Liver (tissue), 9 donors: ENCODE measurements around the gene SMYD2. TPM values are rescaled to one million over a fixed set of nuclear protein-coding genes. Genes with fewer than 3 reads are reported as not detected.

Source experiments
- DNase-seq: peaks from one replicate; pipeline ENCODE4 v3.0.0-alpha.2; 2017; ENCODE audit warnings: low spot score
- H3K27ac ChIP-seq, 2 donors: one replicate each; pipeline ENCODE4 v1.7.0; 2013; ENCODE audit warnings: inconsistent platforms in 2 of 2, low read length in 2 of 2, control low read depth in 1 of 2, low read depth in 1 of 2, mild to moderate bottlenecking in 1 of 2
- H3K27me3 ChIP-seq, 4 donors: one replicate each; pipeline versions ENCODE4 v1.6.1 to v1.7.0; 2013; ENCODE audit warnings: low read length in 3 of 4, inconsistent platforms in 1 of 4, mild to moderate bottlenecking in 1 of 4, moderate library complexity in 1 of 4; ENCODE audit not compliant: control insufficient read depth in 4 of 4, insufficient read depth in 4 of 4
- H3K36me3 ChIP-seq, 4 donors: one replicate each; pipeline versions ENCODE4 v1.6.1 to v1.7.0; 2013; ENCODE audit warnings: low read length in 3 of 4, mild to moderate bottlenecking in 3 of 4, low read depth in 1 of 4, moderate library complexity in 1 of 4; ENCODE audit not compliant: control insufficient read depth in 4 of 4, insufficient read depth in 3 of 4
- H3K4me1 ChIP-seq, 4 donors: one replicate each; pipeline versions ENCODE4 v1.6.1 to v1.7.0; 2013; ENCODE audit warnings: low read length in 3 of 4, mild to moderate bottlenecking in 3 of 4, moderate library complexity in 1 of 4; ENCODE audit not compliant: control insufficient read depth in 4 of 4, insufficient read depth in 4 of 4
- H3K4me3 ChIP-seq, 3 donors: one replicate each; pipeline versions ENCODE4 v1.6.1 to v1.7.0; 2013; ENCODE audit warnings: low read length in 3 of 3, control low read depth in 1 of 3, low read depth in 1 of 3, mild to moderate bottlenecking in 1 of 3
- H3K9ac ChIP-seq, 2 donors: one replicate each; pipeline ENCODE4 v1.7.0; 2013; ENCODE audit warnings: low read length in 2 of 2, mild to moderate bottlenecking in 2 of 2, moderate library complexity in 2 of 2, control low read depth in 1 of 2, low read depth in 1 of 2
- H3K9me3 ChIP-seq, 4 donors: one replicate each; pipeline versions ENCODE4 v1.6.1 to v1.7.0; 2013; ENCODE audit warnings: low read length in 3 of 4; ENCODE audit not compliant: control insufficient read depth in 4 of 4
- EGR1 ChIP-seq, 2 donors: IDR thresholded peaks; 2 replicates each; pipeline ENCODE4 v1.6.1; 2016 to 2018; ENCODE audit warnings: antibody characterized with exemption in 2 of 2, low read depth in 2 of 2
- FOXA1 ChIP-seq: IDR thresholded peaks from 2 replicates; pipeline ENCODE4 v1.6.1; 2016; ENCODE audit warnings: antibody characterized with exemption
- FOXA2 ChIP-seq: IDR thresholded peaks from 2 replicates; pipeline ENCODE4 v1.6.1; 2016; ENCODE audit warnings: antibody characterized with exemption
- GABPA ChIP-seq, 2 donors: IDR thresholded peaks in 1 of 2; conservative IDR thresholded peaks in 1 of 2; 2 replicates each; pipeline ENCODE4 v1.6.1; 2016; ENCODE audit warnings: antibody characterized with exemption in 2 of 2, mild to moderate bottlenecking in 1 of 2, moderate library complexity in 1 of 2
- HNF4A ChIP-seq, 2 donors: conservative IDR thresholded peaks; 2 replicates each; pipeline ENCODE4 v1.6.1; 2016; ENCODE audit warnings: antibody characterized with exemption in 2 of 2, mild to moderate bottlenecking in 2 of 2
- JUND ChIP-seq, 2 donors: IDR thresholded peaks; 2 replicates each; pipeline ENCODE4 v1.6.1; 2016; ENCODE audit warnings: antibody characterized with exemption in 2 of 2
- NR2F2 ChIP-seq: IDR thresholded peaks from 2 replicates; pipeline ENCODE4 v1.6.1; 2016; ENCODE audit warnings: antibody characterized with exemption
- RAD21 ChIP-seq, 2 donors: IDR thresholded peaks; 2 replicates each; pipeline ENCODE4 v1.6.1; 2016; ENCODE audit warnings: antibody characterized with exemption in 2 of 2, mild to moderate bottlenecking in 2 of 2
- REST ChIP-seq: IDR thresholded peaks from 2 replicates; pipeline ENCODE4 v1.6.1; 2016; ENCODE audit warnings: antibody characterized with exemption, mild to moderate bottlenecking
- RXRA ChIP-seq, 2 donors: IDR thresholded peaks; 2 replicates each; pipeline ENCODE4 v1.6.1; 2017 to 2018; ENCODE audit warnings: antibody characterized with exemption in 2 of 2, mild to moderate bottlenecking in 1 of 2
- SP1 ChIP-seq: IDR thresholded peaks from 2 replicates; pipeline ENCODE4 v1.6.1; 2018; ENCODE audit warnings: antibody characterized with exemption, mild to moderate bottlenecking
- TAF1 ChIP-seq: conservative IDR thresholded peaks from 2 replicates; pipeline ENCODE4 v1.6.1; 2016; ENCODE audit warnings: antibody characterized with exemption, mild to moderate bottlenecking
- WGBS: extraction: QIAGEN DNeasy Blood & Tissue Kit; methylation state at CpG from one replicate; pipeline ENCODE4 v1.1.7; 2013; 5-methylcytosine and 5-hydroxymethylcytosine counted together
- polyA plus RNA-seq, 2 donors: library from polyadenylated mRNA; stranded (reverse) in 1 of 2; unstranded in 1 of 2; fragments of 200-250 nt in 1 of 2; fragments of >200 nt in 1 of 2; fragmentation: Nextera tagmentation in 1 of 2; extraction: Ambion mirVana in 1 of 2; gene quantifications; one replicate each; pipeline versions ENCODE4 v1.2.1 to v1.2.3, GENCODE V29; 2013 to 2015
- total RNA-seq, 2 donors: library from RNA; depleted of rRNA; stranded (reverse); fragments of >200 nt; gene quantifications; one replicate each; pipeline ENCODE4 v1.2.3, GENCODE V29; 2014
- TF ChIP-seq, protein P1 (sequence below): fragments of 150-350 bp; IDR thresholded peaks from 2 replicates; pipeline ENCODE4 v1.5.1; 2017; ENCODE audit warnings: improper control_type of control experiment, low read depth, low read length; ENCODE audit not compliant: missing input control
- TF ChIP-seq, protein P2 (sequence below): IDR thresholded peaks from 2 replicates; pipeline ENCODE4 v1.6.1; 2016; ENCODE audit warnings: antibody characterized with exemption
- TF ChIP-seq, protein P3 (sequence below): IDR thresholded peaks from 2 replicates; pipeline ENCODE4 v1.6.1; 2016; ENCODE audit warnings: antibody characterized with exemption
- TF ChIP-seq, protein P4 (sequence below): IDR thresholded peaks from 2 replicates; pipeline ENCODE4 v1.6.1; 2016; ENCODE audit warnings: antibody characterized with exemption
- donor health status: healthy.
- donor health status: healthy.
- donor health status: healthy.
- donor health status: healthy.
- donor health status: healthy.

Gene SMYD2
- total and polyA plus RNA-seq, 4 donors: 11.9 to 20.2 (median 17.2) TPM

DNA sequence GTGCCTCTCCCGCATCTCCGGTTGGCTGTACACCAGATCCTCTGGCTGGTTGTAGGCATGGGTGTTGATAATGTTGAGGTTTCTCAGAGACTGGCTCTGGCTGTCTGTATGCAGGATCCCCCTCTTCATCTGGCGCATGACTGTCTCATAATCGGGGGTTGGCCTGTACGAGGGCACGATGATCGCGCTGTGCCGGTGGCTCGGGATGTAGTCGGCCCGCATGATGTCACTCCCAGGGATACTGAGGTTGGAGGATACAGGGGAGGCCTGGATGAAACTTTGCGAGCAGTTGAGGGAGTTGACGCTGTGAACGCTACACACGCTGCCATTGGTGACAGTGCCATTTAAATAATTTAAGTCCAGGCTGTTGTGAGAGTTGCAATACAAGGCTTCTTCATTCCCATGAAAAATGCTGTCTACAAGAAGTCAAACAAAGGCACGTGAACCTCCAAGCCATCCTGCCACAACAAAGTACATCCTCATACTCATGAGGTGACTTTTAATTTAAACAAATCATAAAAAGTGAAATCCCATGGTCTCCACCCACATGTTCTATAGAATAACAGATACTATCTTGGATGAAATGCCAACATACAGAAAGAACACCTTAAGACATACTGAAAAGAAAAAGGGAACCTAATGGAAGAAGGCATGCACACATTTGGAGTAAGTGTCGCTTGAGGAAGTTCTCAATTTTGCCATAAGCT lies 103.6 kb downstream of the SMYD2 start:
- Histone ChIP-seq H3K27ac (no peak overlapping the region), H3K4me1 (no peaks in the 10 kb centered on the region), H3K4me3 (no peak overlapping the region), H3K9me3 (no peaks in the 10 kb centered on the region), H3K36me3 (no peaks in the 10 kb centered on the region), H3K9ac (no peak overlapping the region), H3K27me3 (no peaks in the 10 kb centered on the region)
- DNase-seq: no peak
- no peak for TF ChIP-seq FOXA1
- TF ChIP-seq, protein P1, sequence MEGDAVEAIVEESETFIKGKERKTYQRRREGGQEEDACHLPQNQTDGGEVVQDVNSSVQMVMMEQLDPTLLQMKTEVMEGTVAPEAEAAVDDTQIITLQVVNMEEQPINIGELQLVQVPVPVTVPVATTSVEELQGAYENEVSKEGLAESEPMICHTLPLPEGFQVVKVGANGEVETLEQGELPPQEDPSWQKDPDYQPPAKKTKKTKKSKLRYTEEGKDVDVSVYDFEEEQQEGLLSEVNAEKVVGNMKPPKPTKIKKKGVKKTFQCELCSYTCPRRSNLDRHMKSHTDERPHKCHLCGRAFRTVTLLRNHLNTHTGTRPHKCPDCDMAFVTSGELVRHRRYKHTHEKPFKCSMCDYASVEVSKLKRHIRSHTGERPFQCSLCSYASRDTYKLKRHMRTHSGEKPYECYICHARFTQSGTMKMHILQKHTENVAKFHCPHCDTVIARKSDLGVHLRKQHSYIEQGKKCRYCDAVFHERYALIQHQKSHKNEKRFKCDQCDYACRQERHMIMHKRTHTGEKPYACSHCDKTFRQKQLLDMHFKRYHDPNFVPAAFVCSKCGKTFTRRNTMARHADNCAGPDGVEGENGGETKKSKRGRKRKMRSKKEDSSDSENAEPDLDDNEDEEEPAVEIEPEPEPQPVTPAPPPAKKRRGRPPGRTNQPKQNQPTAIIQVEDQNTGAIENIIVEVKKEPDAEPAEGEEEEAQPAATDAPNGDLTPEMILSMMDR: no peak
- TF ChIP-seq TAF1: no peak
- no peak for TF ChIP-seq GABPA (IDR thresholded peaks at IDR 0.05 in 1 of 2, conservative IDR thresholded peaks at IDR 0.05 in 1 of 2)
- TF ChIP-seq, protein P2, sequence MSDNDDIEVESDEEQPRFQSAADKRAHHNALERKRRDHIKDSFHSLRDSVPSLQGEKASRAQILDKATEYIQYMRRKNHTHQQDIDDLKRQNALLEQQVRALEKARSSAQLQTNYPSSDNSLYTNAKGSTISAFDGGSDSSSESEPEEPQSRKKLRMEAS: no peak
- TF ChIP-seq, protein P3, sequence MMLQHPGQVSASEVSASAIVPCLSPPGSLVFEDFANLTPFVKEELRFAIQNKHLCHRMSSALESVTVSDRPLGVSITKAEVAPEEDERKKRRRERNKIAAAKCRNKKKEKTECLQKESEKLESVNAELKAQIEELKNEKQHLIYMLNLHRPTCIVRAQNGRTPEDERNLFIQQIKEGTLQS: no peak
- no peak for TF ChIP-seq SP1
- no peak for TF ChIP-seq EGR1 (IDR thresholded peaks at IDR 0.05; ENCODE audit: low read depth in 2 of 2)
- TF ChIP-seq NR2F2: no peak
- no peak for TF ChIP-seq HNF4A (conservative IDR thresholded peaks at IDR 0.05)
- TF ChIP-seq JUND (IDR thresholded peaks at IDR 0.05): no peak
- TF ChIP-seq, protein P4, sequence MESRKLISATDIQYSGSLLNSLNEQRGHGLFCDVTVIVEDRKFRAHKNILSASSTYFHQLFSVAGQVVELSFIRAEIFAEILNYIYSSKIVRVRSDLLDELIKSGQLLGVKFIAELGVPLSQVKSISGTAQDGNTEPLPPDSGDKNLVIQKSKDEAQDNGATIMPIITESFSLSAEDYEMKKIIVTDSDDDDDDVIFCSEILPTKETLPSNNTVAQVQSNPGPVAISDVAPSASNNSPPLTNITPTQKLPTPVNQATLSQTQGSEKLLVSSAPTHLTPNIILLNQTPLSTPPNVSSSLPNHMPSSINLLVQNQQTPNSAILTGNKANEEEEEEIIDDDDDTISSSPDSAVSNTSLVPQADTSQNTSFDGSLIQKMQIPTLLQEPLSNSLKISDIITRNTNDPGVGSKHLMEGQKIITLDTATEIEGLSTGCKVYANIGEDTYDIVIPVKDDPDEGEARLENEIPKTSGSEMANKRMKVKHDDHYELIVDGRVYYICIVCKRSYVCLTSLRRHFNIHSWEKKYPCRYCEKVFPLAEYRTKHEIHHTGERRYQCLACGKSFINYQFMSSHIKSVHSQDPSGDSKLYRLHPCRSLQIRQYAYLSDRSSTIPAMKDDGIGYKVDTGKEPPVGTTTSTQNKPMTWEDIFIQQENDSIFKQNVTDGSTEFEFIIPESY: no peak
- TF ChIP-seq REST: no peak
- no peak for TF ChIP-seq RAD21 (IDR thresholded peaks at IDR 0.05)
- no peak for TF ChIP-seq FOXA2
- no peak for TF ChIP-seq RXRA (IDR thresholded peaks at IDR 0.05)
- 97% methylated on average over 18 of the region's 18 CpGs for WGBS
